Measurements from ENCODE around the gene HHAT.
A peak's percentile ranks its signal among the peaks of the same experiment; 100 is the strongest.
"Not testable (repeated sequence)": the region's sequence is repeated elsewhere in the genome, so short reads cannot be mapped to it uniquely, and the experiment has no call there.

HHAT gene

DNA sequence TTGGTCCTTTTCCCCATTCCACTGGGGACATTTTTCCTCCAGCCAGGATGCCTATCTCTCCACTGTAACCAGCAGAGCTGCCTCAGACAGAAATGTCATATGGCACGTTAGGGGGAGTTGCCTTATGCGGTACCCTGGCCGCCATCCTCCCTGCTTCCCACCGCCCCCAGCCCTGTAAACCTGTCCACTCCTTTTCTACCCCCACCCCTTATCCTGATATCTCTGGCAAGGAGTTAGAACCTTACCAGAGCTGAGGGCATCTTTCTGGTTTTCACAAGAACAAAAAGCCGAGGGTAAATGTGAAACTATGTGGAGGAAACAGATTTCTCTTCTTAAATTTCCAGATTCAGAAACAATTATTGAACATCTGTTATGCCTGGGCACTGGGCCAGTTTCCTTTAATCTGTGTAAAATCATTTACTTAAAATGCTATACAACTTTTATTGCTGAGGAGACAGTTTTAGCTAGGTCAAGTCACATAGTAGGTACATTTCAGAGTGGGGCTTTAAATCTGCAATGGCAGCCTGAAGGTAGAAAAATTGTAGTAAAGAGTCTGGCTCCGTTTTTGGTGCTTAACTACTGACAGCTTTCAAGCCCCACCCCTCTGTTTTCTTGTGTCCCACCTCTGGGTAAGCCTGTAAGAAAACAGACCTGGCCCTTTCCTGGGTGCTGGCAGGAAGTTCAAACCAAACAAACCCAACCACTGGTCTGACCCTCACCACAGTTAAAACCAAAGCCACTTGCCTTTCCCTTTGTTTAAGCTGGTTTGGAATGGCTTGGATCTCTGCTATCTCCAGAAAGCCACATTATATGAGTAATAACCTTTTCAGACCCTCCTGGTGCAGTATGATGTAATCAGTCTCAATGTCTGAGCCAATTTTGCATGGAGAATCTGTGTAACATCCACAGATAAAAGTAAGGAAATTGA is 319.0 kb downstream of the HHAT start:
- DNase-seq (no peak), ATAC-seq (no peak)

DNA sequence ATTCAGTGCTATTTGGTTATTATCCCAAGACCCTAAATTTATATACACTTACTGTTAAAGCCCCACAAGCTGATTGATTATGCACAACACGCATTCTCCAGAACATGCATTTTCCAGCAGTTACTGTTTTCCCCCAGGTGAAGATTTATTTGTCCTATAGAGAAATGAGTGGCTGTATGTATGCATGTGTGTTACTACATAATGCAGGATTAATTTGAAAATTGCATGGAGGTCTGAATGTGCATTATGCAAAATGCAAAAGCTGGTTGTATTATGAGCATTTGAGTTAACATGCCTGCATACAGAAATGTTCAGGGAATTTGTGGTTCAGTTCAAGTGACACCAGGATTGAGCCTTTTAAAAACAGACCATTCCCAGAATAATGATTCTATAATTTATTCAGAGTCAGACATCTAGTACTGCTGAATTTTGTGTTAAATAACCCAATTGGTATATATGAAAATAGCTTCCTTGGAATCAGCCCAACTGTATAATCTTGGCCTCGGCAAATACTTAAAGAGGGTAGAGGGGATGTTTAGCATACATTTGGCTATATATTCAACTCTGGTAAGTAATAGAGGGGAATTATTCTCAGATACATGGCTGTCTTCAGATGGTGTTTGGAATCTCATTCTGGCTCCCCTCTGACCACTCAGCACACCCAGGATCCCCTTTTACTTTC is 320.0 kb downstream of the HHAT start:
- DNase-seq (no peak), ATAC-seq (no peak)

DNA sequence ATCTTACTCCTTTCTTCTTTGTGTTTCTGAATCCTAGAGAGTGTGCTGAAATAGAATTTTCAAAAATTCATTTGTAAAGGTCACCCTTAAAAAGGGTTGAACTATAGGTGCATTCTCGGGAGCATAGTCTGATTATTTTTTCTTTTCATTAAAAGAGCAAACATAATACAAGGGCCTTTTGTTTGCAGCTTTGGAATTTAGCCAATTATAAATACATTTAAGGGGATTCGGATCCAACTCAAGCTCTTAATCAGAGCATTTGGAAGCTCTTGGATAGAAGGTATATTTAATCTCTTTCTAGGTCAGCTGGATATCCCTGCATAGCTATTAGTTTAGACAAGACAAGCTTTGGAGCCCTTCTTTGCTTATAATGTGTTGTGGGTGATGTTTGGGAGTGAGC is 321.7 kb downstream of the HHAT start:
- ATAC-seq (no peak), DNase-seq (no peak)

DNA sequence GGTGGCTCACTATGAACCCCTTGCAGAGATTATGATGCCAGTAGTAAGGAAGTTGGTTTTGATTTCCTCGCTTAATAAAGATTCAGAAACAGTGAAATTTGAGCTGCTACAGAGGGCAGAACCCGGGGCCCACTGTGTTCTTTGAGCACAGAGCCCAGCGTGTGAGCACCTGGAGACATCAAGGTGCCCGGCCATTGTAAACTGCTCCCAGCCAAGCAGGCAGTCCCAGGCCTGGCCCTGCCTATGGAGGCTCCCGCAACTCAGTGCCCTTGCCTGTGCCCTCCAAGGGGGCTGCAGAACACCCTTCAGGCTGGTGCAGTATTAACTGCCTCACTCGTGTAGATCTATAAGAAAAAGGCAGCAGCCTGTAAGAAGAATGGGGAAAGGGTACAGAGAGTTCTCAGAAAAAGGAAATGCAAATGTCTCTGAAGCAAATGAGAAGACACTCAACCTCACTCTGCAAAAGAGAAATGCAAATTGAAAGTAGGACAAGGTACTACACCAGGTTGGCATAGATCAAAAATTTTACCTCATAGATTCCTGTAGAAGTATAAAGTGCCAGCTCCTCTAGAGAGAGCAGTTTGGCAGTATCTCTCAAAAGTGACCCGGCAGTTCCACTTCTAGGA is 323.7 kb downstream of the HHAT start:
- ATAC-seq (no peak), DNase-seq (no peak)

DNA sequence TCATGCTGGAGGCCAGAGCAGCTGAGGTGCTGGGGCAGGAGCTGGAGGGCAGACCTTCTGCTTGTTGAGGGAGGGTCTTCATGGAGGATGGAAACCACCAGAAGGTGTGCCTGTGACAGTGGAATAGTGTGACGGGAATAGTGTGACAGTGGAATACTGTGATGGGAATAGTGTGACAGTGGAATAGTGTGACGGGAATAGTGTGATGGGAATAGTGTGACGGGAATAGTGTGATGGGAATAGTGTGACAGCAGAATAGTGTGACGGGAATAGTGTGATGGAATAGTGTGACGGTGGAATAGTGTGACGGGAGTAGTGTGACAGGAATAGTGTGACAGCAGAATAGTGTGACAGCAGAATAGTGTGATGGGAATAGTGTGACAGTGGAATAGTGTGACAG is 325.1 kb downstream of the HHAT start:
- ATAC-seq (peak; percentile 52), DNase-seq (no peak)

DNA sequence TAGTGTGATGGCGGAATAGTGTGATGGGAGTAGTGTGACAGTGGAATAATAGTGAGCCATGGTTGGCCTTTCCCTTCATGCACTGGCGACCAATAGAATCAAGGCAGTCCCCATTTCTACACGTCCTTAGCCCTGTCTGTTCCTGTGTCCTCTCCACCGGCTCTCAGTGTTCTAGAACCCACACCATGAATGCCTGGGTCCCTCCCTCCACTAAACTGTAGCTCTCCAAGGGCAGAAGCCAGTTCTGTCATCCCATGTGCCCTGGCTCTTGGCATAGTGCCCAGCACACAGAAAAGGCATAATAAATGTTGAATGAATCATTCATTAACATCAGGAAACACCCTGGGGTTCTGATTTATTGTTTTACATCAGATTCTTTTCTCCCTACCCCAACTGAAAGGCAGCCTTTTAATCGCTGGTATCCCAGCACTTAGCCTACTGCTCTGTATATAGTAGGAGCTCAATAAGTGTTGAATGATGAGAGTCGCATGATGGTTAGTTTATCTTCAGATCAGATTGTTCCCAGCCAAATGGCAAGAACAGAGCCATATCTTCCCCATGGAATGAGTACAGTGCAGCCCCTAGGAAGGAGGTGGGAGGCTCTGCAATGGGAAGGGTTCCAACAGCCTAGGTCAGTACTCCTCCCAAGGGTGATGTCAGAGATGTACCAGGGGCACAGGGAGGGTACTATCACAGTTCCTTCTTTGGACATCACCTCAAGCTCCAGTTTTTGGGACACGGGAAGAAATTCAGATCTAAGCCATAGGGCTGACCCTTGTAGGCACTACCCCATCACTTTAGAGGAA is 325.7 kb downstream of the HHAT start:
- DNase-seq = no peak
- ATAC-seq = peak; percentile 38

DNA sequence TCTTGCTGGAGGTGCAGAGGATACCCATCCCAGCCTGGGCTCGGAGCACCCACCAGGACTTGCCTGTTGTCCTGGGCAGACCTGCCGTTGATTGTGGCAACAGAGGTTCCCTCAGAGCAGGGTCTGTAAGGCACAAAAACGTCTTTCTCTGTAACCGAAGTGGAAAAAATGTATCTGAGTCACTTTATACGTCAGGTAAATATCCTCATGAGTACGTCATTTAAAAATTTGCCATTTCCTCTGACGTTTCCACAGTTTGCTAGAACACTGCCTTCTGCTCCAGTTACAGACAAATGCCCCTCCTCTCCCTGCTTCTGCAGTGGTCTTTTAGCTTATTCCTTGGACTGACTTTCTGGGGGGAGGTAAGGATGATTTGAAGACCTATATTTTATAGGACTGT is 326.8 kb downstream of the HHAT start:
- DNase-seq (no peak), ATAC-seq (no peak)

DNA sequence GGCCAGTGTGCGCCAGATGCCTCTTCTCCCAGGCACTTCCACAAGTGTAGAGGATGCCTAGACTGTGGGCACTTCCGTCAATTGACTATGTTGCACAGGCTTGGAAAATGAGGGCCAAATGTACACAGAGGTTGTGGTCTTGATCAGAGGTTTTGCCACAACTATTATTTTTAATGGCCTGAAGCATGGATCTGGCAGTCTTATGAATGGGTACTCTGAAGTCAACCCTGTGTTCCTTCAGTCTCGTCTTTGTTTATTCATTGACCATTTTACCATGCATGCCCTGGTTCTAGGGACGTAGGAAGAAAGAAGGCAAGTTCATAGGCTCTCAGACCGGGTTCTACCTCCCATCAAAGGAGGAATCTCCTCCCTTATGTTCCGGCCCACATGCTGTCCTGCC is 329.1 kb downstream of the HHAT start:
- no peak for ATAC-seq
- no peak for DNase-seq

DNA sequence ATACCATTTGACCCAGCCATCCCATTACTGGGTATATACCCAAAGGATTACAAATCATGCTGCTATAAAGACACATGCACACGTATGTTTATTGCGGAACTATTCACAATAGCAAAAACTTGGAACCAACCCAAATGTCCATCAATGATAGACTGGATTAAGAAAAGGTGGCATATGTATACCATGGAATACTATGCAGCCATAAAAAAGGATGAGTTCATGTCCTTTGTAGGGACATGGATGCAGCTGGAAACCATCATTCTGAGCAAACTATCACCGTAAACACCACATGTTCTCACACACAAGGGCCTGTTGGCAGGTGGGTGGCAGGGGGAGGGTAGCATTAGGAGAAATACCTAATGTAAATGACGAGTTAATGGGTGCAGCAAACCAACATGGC is 332.8 kb downstream of the HHAT start:
- DNase-seq, ATAC-seq: not testable (repeated sequence)

DNA sequence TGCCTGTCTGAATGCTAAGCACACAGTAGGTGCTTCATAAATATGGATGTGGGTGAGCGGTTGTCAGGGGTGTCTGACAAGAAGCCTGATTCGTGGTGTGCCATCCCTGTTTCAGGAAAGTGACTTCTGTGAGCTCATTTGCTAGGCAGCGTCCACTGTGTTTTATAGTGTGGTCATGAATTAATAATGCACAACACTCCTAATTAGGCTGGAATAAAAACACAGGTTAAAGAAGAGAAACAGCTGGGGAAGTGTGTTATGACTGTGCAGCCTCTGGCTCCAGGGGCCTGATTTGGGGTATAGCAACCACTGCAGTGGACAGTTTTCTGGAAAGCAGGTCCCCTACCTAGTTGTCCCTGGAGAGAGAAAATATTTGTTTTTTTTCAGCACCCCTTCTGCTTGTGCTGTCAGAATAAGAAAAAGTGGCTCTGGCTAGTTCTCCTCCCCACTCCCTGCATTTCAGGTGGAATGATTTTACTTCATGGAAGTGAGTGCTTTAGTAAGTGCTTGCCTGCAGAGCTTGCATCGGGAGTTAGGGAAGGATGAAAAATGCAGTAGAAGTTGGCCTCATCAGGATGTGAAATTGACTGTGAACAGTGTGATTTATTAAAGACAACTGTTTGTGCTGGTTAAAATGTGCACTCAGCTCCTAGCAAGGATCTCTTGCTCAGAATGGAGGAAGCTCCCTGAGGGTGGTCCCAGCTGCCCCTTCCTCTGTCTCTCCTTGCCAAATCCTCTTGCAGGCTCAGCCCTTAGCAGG is 333.8 kb downstream of the HHAT start:
- ATAC-seq (no peak), DNase-seq (no peak)

DNA sequence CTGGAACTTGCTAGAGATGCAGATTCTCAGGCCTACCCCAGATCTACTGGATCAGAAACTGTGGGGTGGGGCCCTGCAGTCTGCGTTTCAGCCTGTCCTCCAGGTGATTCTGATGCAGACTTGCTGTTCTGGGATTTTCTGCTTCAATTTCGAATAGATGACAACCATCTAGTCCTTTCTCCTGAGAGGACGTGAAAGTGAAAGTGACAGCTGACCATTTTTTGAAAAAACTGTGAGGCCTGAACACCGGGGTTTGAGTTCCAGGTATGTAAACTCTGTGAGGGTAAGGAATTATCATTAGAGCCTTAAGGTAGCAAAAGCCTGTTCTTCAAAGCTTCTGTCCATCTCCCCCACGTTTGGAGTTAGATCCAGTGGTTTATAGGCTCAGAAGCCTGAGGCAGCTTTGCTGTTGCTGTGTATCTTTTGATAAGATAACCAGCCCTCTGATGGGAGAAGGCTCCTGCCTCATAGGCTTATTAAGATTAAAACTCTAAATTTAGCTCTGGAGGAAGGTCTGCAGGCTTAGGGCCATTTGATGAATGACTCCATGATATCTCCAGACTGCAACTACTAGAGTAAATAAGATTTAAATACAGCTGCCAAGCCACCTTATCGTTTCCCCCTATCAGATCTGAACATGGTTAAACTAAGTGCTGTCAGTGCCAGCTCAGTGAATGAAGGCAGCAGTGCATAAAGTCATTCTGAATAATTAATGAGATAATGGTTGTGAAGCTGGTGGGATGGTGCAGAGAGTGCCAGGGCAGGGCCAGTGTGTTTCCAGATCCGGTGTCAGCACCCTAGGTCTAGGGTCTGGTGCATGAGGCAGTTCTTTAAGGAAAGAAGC is 335.2 kb downstream of the HHAT start:
- no peak for DNase-seq
- ATAC-seq = no peak

DNA sequence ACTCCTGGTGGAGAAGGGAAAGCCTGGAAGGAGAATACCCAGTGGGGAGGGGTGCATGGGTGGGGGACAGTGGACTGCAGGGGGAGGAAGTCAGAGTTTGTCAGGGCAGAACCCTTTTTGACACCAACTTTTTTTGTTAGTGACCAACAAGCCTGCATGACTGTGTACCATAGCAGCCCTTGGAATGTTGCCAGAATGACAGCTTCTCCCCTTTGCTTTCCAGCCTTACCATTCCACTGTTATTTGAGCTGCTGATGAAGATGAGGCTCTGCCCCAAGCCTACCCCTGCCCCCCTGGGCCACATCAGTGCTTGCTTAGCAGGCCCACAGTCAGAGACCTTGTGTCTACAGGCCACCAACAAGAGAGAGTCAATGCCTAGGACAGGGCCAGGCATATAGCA is 341.2 kb downstream of the HHAT start:
- no peak for ATAC-seq
- no peak for DNase-seq

DNA sequence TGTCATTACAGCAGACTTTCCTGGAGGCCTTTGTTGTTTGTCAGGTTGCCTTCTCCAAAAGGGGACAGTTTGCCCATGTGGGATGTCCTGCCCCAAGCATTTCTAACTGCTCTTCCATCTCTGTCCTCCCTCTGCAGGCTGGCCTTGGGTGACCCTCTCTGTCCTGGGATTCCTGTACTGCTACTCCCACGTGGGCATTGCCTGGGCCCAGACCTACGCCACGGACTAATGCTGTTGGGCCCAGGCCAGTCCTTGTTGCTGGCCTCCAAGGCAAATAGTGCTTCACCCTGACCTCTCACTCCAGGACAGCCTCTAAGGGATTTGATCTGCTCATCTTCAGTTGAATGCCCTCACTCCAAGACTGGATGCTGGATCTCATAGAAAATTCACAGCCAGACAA is 345.4 kb downstream of the HHAT start:
- DNase-seq (no peak), ATAC-seq (no peak)

DNA sequence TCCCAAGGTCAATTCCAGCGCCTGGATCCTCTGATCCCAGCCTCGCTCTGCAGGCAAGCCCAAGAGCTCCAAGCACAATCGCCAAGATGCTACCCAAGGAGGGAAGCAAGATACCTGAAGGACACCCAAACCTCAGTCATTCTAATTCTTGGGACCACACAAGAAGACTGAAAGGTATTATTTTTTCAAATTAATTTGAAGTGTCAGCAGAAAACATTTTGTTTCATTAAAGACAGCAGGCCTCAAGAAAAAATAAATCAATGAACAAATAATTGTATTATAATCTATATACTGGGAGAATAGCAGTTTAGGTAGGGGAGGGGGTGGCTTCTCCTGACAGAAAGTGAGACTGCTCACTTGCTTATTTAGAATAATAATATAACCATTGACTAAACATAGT is 347.8 kb downstream of the HHAT start:
- DNase-seq = no peak
- ATAC-seq = no peak

DNA sequence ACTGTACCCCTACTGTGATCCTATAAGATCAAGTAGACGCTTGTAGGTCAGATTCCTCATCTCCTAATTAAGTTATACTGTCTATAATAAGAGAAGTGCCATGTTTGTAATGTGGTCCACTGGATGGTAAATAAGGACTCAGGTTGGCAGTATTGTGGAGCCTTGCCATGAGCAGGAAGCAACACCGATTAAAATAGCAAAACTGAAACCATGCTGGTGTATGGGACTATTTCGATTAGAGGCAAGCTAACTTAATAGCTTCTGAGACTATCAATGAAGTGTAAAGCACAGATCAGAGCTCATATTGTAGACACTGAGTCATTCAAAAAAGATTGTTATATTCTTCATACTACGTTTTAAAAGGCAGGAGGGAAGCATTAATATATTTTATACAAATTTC is 348.8 kb downstream of the HHAT start:
- no peak for DNase-seq
- no peak for ATAC-seq

DNA sequence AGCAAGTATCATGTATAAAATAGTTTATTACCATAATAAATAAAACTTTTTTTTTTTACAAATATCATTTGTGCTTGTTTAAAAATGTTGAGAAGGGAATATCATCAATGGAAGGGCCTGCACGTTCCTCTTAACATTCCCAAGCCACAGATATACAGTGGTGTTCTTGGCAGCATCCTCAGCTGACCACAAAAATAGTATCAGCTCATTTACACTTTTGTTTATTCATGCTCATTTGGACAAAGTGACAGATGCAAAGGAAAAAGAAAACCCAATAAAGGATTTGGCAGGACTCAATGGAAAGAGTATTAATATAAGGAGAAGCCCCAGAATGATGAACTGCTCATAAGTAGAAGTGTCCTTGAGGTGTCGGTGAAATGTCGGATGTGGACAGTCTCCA is 349.6 kb downstream of the HHAT start:
- DNase-seq = no peak
- ATAC-seq = no peak

DNA sequence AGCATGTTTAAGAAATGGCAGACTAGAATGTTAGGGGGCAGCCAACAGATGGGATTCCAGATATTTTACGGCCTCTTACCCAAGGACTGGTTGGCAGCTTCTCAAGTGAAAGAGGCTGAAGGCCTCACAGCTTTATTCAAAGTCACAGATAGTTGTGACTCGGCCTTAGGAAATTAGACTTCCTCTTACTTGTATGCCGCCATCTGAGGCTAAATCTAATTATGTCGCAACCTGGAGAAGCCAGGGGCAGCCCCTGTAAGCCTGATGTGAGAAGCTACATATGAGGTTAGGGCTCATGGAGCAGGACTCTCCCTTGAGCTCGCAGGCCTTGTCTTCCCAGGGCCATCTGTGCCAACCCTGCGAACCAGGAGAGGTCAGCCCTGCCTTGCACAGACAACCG is 352.5 kb downstream of the HHAT start:
- ATAC-seq = no peak

DNA sequence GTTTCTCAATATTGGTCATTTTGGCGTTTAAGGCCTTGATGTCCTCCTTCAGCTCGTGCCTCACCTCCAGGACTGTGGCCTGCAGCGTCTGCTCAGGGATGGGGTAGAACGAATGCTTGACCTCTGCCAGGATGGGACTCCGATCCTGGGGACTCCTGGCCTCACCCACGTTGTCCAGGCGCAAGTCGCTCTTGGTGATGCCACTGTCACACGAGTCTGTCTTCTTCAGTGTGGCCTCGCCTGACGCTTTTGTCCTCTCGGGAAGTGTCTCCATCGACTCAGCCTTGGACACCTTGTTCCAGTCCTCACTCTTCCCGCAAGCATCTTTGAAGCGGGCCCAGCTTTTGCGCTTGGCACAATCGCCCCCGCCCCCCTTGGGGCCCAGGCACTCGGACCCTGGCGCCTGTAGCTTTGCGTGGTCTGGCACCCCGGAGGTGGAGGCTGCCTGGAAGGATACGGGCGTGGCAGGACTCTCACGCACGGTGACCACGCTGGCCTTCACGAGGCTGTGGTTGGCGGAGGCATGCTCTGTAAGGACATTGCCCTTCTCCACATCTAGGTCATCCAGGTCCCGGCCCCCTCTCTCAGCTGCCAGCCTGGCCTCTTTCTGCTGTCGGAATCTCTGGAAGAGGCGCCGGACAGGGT is 354.8 kb downstream of the HHAT start:
- no peak for DNase-seq
- ATAC-seq = no peak

More for the DNA sequence above, 352.5 kb downstream of the HHAT start:
- DNase-seq = no peak

DNA sequence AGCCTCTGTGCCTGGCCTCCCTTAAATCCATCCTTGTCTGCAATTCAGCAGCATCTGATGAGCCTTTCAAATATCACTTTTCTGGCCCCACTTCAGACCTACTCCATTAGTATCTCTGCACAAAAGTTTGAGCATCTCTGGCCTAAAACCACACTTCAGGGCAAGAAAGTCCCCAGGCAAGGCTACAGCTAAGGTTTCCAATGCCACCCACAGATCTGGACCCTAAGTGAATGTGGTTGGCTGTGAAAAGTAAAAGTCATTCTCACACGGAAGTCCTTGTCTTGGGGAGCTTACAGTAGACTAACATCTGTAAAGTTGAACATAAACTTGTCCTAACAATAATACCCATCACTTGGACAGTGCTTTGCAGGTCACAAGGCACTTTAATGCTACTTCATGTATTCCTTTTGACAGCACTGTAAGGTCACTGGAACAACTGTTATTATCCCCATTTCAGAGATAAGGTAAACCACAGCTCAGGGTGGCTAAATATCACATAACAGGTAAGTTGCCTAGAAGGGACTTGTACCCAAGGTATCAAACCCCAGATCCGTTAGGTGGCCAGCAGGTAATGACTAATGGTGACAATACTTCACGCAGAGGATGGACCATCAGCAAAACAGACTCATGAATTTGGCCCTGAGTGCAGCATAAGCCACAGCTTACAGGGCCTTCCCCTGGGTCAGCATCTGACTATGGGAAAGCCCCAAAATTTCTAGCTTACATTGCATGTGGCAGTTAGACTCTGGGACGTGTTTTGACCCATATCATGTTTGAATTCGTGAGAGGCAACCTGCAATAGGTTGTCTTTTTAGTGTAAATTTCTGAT is 356.0 kb downstream of the HHAT start:
- DNase-seq = no peak
- peak; percentile 48 for ATAC-seq

Measured in stimulated activated naive CD8-positive, alpha-beta T cell treated with anti-CD3 and anti-CD28 coated beads, Interleukin-15, Interleukin-2, amounts not matched to agents 100 U/mL and 50 U/mL, for 24 hours (primary cell).